Measurements from ENCODE around the gene GATA2.

The GATA2 gene

GRCh38 chr3:128492671-128493569, at the start of gene GATA2:
Gene GATA2, minus strand, starts transcription at chr3:128493201. Its CDS starts 6,170 bp downstream, at chr3:128487031.
- no peak for DNase-seq (ENCODE audit: low spot score)

- DNase-seq (ENCODE audit: low spot score) = no peak
These were observed 48.2 kb upstream of the GATA2 start for GRCh38 chr3:128541246-128541645.

DNA sequence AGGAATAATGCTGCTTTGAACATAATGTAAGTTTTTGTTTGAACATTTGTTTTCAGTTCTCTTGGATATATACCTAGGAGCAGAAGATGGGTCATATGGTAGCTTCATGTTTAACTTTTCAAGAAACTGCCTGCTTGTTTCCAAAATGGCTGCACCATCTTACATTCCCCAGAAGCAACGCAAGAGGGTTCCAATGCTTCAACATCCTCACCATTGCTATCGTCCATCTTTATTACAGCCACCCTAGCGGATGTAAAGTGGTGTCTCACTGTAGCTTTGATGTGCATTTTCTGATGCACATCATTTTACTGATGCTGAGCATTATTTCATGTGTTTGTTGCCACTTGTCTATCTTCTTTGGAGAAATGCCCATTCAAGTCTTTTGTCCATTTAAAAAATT, 46.4 kb upstream of the GATA2 start:
- no peak for DNase-seq (ENCODE audit: low spot score)

DNA sequence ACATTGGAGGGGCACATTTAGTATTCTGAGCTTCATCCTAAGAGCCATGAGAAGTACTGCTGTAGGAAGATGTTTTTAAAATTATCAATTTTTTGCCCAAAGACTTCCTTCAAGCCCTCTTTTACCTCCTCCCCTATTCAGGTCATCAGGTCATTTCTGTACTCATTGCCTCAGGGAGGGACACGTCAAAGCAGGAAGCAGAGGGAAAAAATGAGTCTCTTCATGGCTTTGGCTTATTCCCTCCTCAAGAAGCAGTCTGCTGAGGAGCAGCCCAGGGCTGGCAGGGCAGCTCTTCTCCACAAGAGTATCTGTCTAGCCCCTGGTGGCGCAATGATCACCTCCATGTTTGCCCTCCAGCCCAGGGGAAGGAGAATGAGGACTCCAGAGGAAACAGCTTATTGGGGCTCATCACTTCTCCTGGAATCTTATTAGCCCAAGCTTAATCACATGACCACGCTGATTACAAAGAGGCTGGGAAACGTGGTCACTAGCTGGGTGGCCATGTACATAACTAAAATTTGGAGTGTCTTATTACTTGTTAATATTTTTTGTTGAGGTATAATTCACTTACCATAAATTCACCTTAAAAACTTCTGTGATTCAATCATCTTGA, 44.2 kb upstream of the GATA2 start:
- no peak for DNase-seq (ENCODE audit: low spot score)

- no peak for DNase-seq (ENCODE audit: low spot score)
These were observed 39.3 kb upstream of the GATA2 start for GRCh38 chr3:128532012-128532983.

- no peak for DNase-seq (ENCODE audit: low spot score)
These were observed 31.6 kb upstream of the GATA2 start for GRCh38 chr3:128524374-128525299.

- no peak for DNase-seq (ENCODE audit: low spot score)
These were observed 30.6 kb upstream of the GATA2 start for GRCh38 chr3:128523591-128523990.

DNA sequence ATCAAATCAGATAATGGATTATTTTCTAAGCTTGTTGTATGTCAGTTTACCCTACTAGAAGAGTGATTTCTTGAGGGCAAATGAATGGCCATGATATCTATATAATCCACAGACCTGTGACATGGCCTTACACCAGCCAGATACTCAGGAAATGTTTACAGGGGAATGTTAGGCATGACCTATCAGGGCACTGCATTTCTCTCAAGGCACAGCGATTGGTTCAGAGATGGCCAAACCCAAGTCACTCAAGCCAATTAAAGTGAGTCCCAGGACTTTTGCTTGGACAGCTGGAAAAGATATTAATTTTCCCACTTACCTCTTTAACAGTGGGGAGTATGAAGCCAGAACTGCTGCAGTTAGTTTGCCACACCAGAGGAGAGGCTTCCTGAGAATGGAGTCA, 28.7 kb upstream of the GATA2 start:
- DNase-seq (ENCODE audit: low spot score) = no peak

DNA sequence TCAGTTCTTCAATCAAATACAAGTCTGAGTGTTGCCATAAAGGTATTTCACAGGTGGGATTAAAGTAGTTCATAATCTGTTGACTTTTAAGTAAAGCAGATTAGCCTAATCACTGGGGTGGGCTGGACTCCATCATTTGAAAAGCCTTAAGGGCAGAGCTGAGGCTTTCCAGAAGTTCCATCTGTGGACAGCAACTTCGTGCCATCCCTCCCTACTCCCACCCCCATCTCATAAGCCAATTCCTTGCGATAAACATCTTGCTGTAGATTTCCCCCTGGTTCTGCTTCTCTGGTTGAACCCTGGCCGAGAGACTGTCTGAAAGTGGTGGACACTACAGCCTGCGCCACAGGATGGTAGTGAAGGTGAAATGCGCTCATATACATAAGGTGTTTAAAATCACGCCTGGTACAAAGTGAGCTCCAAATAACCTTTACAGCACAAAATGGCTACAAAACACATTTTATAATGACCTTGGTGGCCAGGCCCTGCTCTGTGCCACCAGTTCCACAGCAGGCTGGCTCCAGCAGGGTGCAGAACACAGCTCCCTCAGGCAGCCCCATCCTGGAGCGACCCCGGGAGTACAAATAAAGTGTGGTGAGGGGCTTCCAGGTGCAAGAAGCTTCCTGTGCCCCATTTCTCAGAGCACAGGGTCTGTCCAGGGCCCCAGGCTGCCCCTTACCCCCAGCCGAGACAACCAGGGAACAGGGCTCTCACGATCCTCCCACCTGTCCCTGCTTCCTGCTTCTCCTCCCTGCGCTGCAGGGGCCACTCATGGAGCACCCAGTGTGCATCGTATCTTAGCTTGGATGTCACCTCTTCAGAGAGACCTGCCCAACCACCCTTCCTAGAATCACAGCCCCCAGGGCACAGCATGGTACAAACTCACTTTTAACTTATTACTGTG, 25.8 kb upstream of the GATA2 start:
- DNase-seq (ENCODE audit: low spot score) = no peak

GRCh38 chr3:128517648-128518047, 24.6 kb upstream of the GATA2 start:
- DNase-seq (ENCODE audit: low spot score) = no peak

DNA sequence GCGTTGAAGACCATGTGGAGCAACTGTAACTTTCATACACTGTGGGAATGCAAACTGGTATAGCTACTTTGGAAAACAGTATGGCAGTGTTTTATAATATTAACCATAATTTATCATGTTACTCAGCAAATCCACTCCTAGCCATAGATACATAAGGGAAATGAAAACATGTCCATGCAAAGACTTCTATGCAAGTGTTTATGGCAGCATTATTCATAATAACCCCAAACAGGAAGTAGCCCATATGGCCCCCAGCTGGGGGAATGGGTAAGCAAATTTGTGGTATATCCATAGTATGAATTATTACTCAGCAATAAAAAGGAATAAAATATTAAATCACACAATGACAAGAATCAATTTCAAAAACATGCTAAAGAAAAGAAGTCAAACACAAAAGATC, 23.0 kb upstream of the GATA2 start:
- DNase-seq (ENCODE audit: low spot score) = no peak

GRCh38 chr3:128508852-128509251, 15.9 kb upstream of the GATA2 start:
- no peak for DNase-seq (ENCODE audit: low spot score)

- no peak for DNase-seq (ENCODE audit: low spot score)
These were observed 13.8 kb upstream of the GATA2 start for GRCh38 chr3:128506754-128507153.

DNA sequence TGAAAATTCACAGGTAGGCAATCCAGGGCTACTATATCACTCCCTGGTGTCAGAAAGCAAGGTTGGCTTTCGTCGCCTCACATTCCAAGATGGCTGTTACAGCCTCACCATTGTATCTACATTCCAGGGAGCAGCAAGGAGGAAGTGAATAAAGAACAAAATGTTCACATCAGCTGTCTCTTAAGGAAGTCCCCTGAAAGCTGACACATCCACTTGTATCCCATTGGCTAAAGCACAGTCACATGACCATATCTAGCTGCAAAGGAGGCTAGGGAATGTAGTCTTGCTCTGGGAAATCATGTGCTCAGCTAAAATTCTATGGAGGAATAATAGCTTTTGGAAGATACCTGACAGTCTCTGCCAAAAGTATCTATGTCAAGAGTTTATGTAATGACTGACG, 12.8 kb upstream of the GATA2 start:
- no peak for DNase-seq (ENCODE audit: low spot score)

DNA sequence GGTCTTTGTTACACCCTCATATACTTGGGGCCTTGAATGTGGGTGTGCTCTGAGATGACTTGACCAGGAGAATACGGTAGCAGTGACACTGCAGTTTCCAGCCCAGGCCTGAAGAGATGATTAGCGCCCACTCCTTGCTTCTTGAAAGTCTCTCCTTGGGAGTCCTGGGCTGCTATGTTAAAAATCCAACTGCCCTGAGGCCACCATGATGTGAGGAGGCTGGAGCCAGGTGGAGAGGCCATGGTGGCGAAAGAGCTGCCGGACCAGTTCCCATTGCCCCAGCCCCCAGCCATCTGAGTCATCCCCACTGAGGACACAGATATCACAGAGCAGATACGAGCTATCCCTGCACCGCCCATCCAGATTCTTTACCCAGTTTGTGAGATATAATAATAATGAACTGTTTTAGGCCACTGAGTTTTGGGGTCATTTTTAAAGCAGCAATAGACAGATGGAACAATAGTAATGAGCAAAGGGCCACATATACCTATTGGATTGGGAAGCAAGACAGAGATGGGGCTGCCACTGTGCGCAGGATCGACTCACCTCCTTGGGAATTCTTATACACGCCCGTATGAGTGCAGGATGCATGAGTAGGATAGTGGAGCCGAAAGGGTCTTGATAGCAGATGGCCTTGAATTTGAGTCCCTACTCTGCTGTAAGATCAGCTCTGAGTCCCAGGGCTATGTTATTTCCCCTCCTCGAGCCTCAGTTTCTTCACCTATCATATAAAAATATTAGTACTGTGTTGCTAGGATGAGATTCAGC, 12.1 kb upstream of the GATA2 start:
- DNase-seq (ENCODE audit: low spot score) = no peak

GRCh38 chr3:128504533-128504915, 11.5 kb upstream of the GATA2 start:
- DNase-seq (ENCODE audit: low spot score) = no peak

DNA sequence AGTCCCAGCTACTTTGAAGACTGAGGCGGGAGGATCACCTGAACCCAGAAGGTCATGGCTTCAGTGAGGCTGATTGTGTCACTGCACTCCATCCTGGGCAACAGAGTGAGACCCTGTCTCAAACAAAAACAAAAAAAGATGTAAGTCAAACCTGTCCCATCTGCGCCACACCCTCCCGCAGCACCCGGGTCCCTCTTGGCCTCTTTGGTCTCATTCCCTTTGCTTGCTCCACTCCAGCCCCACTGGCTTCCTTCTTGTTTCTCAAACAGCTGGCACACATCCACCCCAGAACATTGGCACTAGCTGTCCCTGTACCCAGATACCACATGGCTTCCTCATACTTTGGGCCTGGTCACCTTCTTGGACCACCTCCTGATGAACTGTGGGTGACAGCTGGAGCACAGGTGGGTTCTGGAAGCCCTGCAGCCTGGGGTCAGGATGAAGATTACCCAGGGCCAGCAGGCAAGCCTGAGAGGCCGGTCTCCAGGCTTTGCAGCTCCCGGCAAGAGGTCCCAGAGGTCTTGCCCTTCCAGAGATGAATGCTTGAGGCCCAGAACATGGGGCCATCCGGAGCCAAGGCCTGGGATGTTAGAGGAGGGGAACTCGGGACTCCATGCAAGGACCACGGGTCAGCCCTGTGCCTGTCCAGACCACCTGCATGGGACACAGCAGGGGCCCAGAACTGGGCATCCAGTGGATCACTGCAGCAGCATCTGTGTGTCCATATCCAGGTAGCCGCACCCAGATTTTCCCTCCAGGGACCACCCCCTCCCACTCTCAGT, 10.9 kb upstream of the GATA2 start:
- no peak for DNase-seq (ENCODE audit: low spot score)

- DNase-seq (ENCODE audit: low spot score) = no peak
These were observed 10.2 kb upstream of the GATA2 start for GRCh38 chr3:128503164-128503651.

Measured in activated CD4-positive, alpha-beta T cell treated with anti-CD3 and anti-CD28 coated beads, Interleukin-2, Interleukin-4, amounts not matched to agents 100 ng/mL and 50 ng/mL, durations not matched to agents 16 hours and 8 hours (primary cell).